ENCODE data around the gene ZMAT2. TPM values are rescaled to one million over a fixed set of nuclear protein-coding genes. Genes with fewer than 3 reads are reported as not detected.
"Not testable (repeated sequence)": the region's sequence is repeated elsewhere in the genome, so short reads cannot be mapped to it uniquely, and the experiment has no call there.

The ZMAT2 gene
- total RNA-seq, 1 experiment from 2014 or later, result 60.1 TPM

DNA sequence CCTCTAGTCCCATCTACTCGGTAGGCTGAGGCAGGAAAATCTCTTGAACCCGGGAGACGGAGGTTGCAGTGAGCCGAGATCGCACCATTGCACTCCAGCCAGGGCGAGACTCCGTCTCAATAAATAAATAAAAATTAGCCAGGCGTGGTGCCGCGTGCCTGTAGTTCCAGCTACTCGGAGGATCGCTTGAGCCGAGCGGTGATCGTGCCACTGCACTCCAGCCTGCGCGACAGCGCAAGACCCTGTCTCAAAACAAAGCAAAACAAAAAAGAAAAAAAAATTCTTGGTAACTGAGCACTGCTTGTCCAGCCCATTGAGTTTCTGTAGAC lies 36.3 kb upstream of the ZMAT2 start:
- H3F3A ChIP-seq (ENCODE audit: insufficient read depth, low read depth), result peaks cover 21% of the 10 kb centered on the region
- ChIA-PET CTCF (interaction anchor here (0.7 kb wide), 1 partner anchor 16 kb away, joined by 4 read pairs; the partner anchor contains the start of genes IK and NDUFA2), POLR2A (ENCODE audit: unreplicated experiment) (interaction anchor here (0.6 to 1.1 kb wide), 5 partner anchors 16 to 124 kb away, joined by 3 to 34 read pairs (median 5); partner anchors contain the start of gene IK)
- no peaks in the 10 kb centered on the region for H3K9me3 ChIP-seq (ENCODE audit: insufficient read depth, low read depth)
- peak overlapping the region; percentile 95 for H3K4me2 ChIP-seq
- TF ChIP-seq CTCF (conservative IDR thresholded peaks at IDR 0.05) (no peak), EZH2 (IDR thresholded peaks at IDR 0.05; ENCODE audit: low read depth) (no peak)
- no peaks in the 10 kb centered on the region for H3K27me3 ChIP-seq (ENCODE audit: insufficient read depth, low read depth)
- H3K4me1 ChIP-seq (replicated peaks; ENCODE audit: insufficient read depth), result peaks cover 13% of the 10 kb centered on the region
- no peak for DNase-seq
- H3K27ac ChIP-seq, result peak overlapping the region; percentile 69
- intact Hi-C loops (cut with micrococcal nuclease; ENCODE audit: unreplicated experiment), result loop anchor here (2.0 kb wide), 1 partner anchor 55 kb away; no protein-coding TSS in a partner anchor
- no TSS peak for BruUV-seq (replicated peaks)
- H2AFZ ChIP-seq, result peak overlapping the region; percentile 92
- peaks cover 24% of the 10 kb centered on the region; the same call in 1 of the 2 replicates for H3K36me3 ChIP-seq (ENCODE audit: low read depth)
- H3K79me2 ChIP-seq (ENCODE audit: low read depth), result peaks cover 32% of the 10 kb centered on the region
- H3K4me3 ChIP-seq, result peak overlapping the region; percentile 87
- H4K20me1 ChIP-seq (ENCODE audit: insufficient read depth), result no peaks in the 10 kb centered on the region; the same call in 1 of the 2 replicates
- H3K9me2 ChIP-seq (ENCODE audit: insufficient read depth), result no peaks in the 10 kb centered on the region

DNA sequence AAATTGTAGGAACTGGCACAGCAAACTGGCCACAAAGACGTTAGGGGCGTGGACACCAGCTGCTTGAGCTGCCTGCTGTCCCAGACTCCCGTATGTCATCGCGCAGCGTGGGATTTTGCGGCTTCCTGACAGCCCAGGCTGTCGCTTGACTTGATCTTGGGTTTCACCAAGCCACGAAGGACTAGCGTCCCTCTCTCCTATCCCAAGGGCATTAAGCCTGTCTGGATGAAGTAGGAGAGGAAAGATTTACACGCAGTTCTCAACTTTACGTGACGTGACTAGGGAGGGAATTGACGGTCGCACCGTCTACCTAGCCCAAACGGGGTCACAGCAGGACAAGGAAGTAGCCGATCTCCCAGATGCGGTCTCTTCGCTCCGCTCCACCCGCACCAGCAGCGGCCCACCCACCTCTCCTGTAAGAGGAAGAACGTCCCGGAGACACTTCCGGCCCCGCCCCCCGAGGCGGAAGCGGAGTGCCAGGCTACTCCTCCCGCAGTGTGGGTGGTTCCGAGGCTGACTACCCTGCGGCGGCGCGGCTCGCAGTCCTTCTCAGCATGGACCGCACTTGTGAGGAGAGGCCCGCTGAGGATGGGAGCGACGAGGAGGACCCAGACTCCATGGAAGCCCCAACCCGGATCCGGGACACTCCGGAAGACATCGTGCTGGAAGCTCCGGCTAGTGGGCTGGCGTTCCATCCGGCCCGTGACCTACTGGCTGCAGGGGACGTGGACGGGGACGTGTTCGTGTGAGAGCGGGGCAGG lies 35.7 kb upstream of the ZMAT2 start, which contains the start of gene WDR55:
WDR55 (plus strand) TSS at position 546 of the 761 bp plus-strand sequence; CDS start at position 555, 9 bp downstream.
- Histone ChIP-seq H3K27me3 (ENCODE audit: insufficient read depth, low read depth) (no peaks in the 10 kb centered on the region), H2AFZ (peak within 1 kb of the TSS; percentile 92), H3F3A (ENCODE audit: insufficient read depth, low read depth) (peaks cover 21% of the 10 kb centered on the region), H3K4me2 (peak within 1 kb of the TSS; percentile 95), H3K27ac (peak within 1 kb of the TSS; percentile 69), H3K9me3 (ENCODE audit: insufficient read depth, low read depth) (no peaks in the 10 kb centered on the region), H4K20me1 (ENCODE audit: insufficient read depth) (no peaks in the 10 kb centered on the region; the same call in 1 of the 2 replicates), H3K36me3 (ENCODE audit: low read depth) (peaks cover 21% of the 10 kb centered on the region; the same call in 1 of the 2 replicates), H3K79me2 (ENCODE audit: low read depth) (peaks cover 32% of the 10 kb centered on the region), H3K4me1 (replicated peaks; ENCODE audit: insufficient read depth) (peaks cover 13% of the 10 kb centered on the region), H3K4me3 (peak within 1 kb of the TSS; percentile 87), H3K9me2 (ENCODE audit: insufficient read depth) (no peaks in the 10 kb centered on the region)
- TF ChIP-seq EZH2 (IDR thresholded peaks at IDR 0.05; ENCODE audit: low read depth), result no peak
- TF ChIP-seq CTCF (conservative IDR thresholded peaks at IDR 0.05), result no peak
- ChIA-PET CTCF (interaction anchor here (0.7 kb wide), 1 partner anchor 17 kb away, joined by 4 read pairs; the partner anchor contains the start of genes IK and NDUFA2), POLR2A (ENCODE audit: unreplicated experiment) (interaction anchor here (0.6 to 1.1 kb wide), 5 partner anchors 17 to 124 kb away, joined by 3 to 6 read pairs (median 5); partner anchors contain the start of gene IK)
- TSS peak; percentile 83 for BruUV-seq (replicated peaks)
- intact Hi-C loops (cut with micrococcal nuclease; ENCODE audit: unreplicated experiment), result loop anchor here (2.0 kb wide), 1 partner anchor 54 kb away; no protein-coding TSS in a partner anchor
- peak; percentile 91 to 95 for DNase-seq

DNA sequence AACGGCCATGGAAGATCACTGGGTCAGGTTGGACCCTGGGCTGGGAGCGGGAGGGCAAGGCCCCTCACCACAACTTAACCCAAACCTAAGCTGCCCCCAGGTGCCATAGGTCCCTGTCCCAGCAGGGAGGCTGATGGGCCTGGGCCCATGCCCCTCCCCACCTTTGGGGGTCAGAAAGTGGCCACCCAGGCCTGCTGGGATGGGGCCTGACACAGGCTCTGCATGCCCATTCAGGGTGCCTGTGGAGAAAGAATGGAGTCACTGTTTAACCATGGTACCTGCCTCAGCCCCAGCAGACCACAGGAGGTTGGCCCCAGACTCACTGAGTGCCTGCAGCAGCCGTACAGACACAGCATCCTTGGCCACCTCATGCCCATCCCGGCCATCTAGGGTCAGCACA lies 29.2 kb upstream of the ZMAT2 start:
- intact Hi-C loops (cut with micrococcal nuclease; ENCODE audit: unreplicated experiment); H4K20me1 ChIP-seq (ENCODE audit: insufficient read depth); CTCF ChIA-PET; H2AFZ ChIP-seq; H3K4me2 ChIP-seq; H3K27ac ChIP-seq; H3K9me2 ChIP-seq (ENCODE audit: insufficient read depth); H3K27me3 ChIP-seq (ENCODE audit: insufficient read depth, low read depth); H3K9me3 ChIP-seq (ENCODE audit: insufficient read depth, low read depth); H3K4me3 ChIP-seq; H3K4me1 ChIP-seq (replicated peaks; ENCODE audit: insufficient read depth); POLR2A ChIA-PET (ENCODE audit: unreplicated experiment); BruUV-seq (replicated peaks); DNase-seq; H3F3A ChIP-seq (ENCODE audit: insufficient read depth, low read depth): not testable (repeated sequence)
- H3K79me2 ChIP-seq (ENCODE audit: low read depth), result peaks cover 19% of the 10 kb centered on the region
- H3K36me3 ChIP-seq (ENCODE audit: low read depth), result peaks cover 25% of the 10 kb centered on the region; the same call in 1 of the 2 replicates

Measured in PC-9 (cell line).